ENCODE data around the gene ADGRF5.

Gene ADGRF5, protein sequence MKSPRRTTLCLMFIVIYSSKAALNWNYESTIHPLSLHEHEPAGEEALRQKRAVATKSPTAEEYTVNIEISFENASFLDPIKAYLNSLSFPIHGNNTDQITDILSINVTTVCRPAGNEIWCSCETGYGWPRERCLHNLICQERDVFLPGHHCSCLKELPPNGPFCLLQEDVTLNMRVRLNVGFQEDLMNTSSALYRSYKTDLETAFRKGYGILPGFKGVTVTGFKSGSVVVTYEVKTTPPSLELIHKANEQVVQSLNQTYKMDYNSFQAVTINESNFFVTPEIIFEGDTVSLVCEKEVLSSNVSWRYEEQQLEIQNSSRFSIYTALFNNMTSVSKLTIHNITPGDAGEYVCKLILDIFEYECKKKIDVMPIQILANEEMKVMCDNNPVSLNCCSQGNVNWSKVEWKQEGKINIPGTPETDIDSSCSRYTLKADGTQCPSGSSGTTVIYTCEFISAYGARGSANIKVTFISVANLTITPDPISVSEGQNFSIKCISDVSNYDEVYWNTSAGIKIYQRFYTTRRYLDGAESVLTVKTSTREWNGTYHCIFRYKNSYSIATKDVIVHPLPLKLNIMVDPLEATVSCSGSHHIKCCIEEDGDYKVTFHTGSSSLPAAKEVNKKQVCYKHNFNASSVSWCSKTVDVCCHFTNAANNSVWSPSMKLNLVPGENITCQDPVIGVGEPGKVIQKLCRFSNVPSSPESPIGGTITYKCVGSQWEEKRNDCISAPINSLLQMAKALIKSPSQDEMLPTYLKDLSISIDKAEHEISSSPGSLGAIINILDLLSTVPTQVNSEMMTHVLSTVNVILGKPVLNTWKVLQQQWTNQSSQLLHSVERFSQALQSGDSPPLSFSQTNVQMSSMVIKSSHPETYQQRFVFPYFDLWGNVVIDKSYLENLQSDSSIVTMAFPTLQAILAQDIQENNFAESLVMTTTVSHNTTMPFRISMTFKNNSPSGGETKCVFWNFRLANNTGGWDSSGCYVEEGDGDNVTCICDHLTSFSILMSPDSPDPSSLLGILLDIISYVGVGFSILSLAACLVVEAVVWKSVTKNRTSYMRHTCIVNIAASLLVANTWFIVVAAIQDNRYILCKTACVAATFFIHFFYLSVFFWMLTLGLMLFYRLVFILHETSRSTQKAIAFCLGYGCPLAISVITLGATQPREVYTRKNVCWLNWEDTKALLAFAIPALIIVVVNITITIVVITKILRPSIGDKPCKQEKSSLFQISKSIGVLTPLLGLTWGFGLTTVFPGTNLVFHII (N-terminal part only)

DNA sequence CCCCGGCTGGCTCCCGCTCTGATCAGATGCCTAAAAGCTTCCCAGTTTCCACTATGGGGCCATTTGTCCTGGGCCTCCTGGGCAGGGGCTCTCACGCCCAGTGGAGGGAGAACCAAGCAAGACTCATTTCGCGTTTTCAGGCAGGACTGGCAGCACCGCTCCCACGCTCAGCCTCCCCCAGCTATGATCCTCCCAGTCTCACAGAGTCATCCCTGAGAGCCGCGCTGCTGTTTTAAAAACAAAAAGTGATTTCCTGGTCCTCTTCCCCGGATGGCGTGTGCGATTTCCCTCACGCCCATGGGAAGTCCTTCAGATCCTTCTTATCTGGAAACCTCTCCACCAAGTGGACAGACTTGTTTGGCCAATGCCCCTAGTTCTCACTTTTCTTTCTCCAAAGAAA lies at the start of gene ADGRF5:
Gene ADGRF5, minus strand, starts transcription at position 208 of the 400 bp plus-strand sequence. CDS start 15,176 bp downstream, outside the sequence.
- no peak for DNase-seq

DNA sequence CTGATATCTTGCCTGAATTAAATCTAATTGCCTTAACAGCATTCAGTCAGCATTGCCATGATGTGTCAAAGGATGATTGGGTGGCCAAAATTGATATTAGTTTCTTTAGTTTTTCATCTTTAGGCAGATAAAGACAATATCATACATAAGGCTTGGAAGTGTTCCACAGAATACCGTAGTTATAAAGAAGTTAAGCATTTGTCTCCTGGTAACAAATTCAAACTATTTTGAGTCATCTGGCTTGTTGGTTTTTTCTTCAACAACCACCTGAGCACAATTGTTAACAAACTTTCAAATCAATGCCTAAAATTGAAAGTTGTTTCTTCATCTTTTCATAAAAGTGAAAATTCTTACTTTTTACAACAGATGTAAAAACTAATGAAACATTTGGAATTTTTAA lies 47.5 kb upstream of the ADGRF5 start:
- no peak for DNase-seq

DNA sequence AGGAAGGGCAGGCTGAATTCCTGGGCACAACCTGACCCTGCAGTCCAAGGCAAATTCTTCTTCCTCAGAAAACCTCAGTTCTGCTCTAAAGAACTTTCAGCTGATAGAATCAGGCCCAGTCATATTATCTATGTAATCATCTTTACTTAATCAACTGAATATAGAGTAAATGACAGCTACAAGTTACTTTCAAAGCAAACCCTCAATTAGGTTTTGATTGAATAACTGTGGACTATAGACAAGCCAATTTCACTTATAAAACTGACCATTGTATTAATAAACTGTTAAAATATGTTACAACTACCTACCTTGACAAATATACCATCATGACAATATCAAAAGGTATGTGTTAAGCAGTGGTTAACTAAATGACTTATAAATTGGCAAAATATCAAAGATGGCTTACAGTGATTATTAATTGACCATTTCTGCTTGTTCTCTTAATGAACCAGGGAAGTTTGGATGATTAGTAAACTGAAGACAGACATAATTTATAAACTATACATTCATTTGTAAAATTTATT lies 46.1 kb upstream of the ADGRF5 start:
- no peak for DNase-seq

DNA sequence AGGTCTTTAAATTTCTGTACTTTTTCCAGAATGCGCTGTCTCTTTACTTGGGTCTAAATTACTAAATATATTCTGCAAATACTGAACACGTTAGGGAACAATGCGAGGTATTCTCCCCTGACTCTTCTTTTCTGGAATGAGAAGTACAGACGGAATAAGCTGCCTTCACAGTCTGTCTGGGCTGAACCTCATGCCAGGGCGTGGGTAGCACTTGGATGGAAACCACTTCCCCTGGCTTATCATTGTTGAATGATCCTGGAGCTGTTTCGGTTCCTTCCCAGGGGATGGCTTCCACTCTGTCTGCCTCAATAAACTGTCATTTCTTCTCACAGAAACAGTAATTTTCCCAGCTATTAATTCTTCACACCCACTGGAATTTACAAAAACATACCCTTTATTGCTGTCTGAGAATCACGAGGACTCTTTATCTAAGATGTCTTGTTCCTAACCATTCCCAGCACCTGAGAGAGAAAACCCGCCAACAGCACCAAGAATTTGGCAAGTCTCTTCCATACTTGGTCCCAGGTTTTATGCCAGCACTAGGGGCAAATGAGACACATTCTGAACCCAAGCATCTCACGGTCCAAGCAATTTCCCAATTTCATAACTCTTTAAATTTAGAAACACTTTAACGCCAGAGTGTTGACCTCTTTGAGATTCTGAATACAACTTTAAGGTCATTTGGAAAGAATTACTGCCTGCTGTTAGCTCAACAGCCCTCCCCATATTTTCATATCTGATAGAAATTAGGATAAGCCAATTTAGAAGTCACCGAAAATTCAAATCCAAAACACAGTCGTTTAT lies 43.2 kb upstream of the ADGRF5 start:
- no peak for DNase-seq

DNA sequence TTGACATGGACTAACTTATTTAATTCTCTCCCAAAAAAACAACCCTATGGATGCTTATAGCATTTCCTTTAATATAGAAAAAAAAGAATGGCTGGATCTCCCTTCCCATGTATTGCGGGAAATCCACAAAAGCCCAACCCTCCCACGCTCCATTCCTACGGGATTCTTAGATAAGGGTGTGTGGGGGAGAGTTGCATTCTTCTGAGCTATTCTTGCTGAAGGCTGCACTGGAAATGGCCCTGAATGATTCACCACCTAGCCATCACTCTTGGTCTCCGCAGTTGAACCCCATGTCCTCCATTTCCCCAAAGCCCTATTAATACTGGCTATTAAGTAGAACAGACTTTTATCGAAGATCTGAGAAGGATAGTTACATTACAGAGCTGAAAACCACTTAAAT lies 41.9 kb upstream of the ADGRF5 start:
- no peak for DNase-seq

DNA sequence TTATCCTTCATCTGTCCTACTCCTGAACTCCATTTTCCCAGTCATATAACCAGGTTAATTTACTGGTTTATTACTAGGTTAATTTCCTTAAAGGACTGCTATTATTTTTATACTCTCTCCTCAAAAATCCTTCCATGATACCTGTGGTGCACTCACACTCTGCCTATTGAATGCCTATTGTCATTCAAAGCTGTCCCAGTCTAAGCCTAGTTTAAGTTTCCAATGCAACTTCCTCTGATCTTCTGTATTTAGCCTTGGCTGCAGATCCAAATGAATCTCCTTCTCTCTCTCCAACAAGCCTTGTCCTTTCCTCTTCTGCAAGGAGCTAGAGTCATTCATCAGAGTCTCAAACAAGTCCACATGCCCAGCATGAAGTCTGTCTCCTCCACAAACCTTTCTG lies 41.3 kb upstream of the ADGRF5 start:
- no peak for DNase-seq

DNA sequence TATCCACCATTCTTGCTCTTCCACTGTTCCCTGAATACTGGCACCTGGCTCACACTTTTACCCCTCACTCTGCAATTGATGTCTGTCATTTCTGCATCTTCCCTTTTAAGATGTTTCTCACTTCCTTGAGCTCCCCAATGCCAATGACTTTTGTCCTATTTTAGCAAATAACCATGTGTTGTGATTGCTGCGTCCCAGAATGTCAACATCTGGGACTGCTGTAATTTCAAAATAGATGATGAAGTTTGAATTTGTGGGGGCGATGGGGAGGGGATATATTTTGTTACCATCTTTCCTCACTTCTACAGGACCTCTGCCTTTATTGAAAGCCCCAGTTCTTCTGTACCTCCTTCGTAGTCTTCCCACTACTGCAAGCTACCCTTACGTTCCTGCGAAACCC lies 40.0 kb upstream of the ADGRF5 start:
- no peak for DNase-seq

DNA sequence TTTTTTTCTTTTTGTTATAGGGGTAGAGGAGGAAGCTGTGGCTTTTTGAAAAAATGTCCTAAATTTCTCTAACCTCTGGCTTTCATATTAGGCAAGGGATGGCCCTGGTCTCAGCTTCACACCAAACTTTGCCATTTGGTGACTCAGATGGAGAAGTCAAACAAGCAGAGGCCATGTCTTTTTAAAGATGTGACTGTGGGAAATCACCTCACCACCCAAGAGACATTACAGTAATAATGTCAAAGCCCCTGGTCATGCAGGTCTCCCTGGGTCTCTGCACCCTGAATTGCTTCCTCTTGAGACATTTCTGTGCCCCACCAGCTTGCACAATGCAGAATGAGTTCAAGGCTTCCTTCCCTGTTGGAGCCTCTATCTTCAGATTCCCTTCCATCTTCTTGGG lies 39.5 kb upstream of the ADGRF5 start:
- DNase-seq, result no peak

DNA sequence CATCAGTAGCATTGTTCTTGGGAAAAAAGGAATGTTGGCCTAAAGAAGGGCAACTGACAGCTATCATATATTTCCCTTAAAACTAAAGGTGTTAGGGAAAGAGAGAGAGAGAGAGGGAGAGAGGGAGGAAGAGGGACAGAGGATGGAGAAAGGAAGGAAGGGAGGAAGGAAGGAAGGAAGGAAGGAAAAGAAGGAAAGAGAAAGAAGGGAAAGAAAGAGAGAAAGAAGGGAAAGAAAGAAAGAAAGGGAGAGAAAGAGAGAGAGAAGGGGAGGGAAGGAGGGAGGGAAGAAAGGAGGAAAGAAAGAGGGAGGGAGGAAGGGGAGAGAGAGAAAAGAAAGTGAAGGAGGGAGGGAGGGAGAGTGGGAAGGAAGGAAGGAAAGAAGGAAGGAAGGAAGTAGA lies 37.7 kb upstream of the ADGRF5 start:
- no peak for DNase-seq

DNA sequence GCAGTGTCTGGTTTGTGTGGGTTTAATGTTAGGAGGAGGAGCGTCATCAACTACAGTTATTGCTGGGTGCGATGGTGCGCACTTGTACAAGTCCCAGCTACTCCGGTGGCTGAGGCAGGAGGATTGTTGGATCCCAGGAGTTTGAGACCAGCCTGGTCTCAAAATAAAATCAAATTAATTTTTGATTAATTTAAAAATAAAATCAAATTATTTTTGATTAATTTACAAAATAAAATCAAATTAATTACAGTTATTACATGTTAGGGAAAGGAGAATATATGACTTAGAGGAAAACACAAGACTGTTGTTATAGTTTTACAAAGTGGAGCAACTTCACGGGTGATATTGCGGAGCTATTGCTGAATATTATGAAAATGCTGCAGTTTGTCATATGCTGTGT lies 34.7 kb upstream of the ADGRF5 start:
- DNase-seq, result no peak

DNA sequence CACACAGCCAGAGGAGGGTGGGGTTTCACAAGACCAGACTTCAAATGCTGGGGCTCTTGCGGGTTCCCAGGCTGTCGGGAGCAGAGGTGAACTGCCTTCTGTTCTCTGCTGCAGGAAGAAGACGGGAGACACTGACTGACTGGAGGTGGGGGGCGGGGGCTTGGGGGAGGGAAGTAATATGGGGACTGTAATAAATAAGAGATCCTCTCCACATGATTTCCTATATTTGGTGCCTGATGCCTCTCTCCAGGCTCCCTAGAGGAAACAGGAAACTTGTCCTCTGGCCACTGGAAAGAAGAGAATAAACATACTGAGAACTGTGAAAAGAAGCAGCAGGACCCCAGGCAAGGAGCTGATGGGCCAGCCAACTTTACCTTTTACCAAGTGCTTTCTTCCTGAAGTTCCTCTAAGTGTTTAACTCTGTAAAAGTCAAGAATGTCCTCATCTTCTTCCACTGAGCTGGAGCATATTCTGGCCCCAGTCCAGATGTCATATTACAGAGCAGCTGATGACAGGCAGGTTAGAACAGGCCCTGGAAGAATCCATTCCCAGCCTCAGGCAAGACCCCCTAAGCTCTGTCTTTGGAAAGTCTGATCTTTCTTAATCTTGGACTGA lies 33.2 kb upstream of the ADGRF5 start:
- no peak for DNase-seq

DNA sequence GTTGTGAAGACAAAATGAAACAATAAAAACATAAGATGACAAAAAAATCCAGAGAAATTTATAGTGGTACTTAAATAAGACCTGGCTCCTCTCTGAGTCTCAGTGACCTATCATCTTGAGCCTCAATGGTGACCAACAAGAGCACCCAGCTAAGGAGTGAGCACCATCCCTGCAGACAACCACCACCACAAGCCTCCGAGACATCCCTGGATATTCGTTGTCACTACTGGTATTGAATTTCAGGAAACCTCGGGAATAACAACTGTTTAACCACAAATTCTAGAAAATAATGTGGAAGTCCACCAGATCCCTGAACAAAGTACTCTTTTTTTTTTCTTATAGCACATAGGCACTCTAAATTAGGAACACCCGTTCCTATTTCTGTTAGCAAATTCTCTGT lies 32.2 kb upstream of the ADGRF5 start:
- DNase-seq, result no peak

DNA sequence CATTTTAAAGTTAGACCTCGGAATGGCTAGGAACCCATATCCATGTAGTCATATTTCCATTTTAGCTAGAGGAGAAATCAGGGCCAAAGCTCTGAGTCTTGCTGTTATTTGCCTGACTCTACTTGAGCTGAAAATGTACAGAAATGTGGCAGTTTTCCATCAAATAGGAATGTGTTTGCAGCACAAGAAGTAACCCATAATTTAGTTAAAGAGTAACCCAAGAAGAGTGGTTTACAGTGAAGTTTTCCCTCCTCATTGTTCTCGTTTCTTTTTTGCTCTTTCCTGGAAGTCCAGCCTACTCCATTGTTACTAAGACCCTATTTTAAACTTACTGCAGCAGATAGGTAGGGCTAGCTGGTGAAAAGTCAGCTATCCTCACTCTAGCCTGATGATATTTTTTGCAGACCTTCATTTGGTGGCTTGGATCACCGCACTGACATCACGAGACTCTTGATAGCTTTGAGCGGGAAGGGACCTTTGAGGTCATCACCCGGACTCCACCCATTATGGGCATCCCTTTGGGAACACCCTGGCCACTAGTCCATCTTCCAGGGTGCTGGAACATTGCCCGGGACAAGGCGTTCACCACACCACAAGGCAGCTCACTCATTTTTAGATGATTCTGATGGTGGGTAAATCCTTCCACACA lies 28.0 kb upstream of the ADGRF5 start:
- DNase-seq, result no peak

DNA sequence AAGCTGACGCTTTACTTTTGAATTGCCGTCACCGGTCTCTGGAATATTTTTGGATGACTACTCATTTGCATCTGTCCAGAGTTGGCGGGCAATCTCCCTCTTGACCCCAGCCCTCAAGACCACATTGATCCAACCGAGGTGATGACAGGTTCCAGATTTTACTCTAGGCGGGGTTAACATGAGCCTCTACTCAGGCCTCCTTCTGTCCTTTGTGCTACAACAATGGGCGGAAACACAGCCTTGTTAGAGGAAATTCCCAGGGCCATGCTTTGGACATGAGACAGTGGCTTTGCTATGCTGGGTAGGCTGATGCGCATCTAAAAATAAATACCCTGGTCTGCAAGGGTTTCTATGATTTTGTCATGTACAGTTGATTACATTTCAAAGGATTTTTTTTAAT lies 27.0 kb upstream of the ADGRF5 start:
- DNase-seq, result no peak

DNA sequence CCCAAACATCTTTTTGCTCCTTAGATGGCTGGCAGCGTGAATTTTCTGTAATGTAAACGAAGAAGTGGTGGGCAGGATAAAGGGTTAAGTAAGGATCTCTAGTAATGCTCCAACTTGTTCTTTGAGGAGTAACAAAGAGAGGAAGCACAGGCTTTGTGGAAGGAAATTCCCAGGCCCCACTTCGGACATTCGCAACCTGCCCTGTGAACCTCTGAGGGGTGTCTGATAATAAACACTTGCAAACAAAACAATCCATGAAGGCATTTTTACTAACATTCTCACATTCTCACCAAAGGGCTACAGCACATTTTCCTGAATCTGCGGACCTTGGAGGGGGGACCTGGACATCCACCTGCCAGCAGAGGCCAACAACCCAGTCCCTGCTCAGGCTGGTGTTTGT lies 25.8 kb upstream of the ADGRF5 start:
- no peak for DNase-seq

DNA sequence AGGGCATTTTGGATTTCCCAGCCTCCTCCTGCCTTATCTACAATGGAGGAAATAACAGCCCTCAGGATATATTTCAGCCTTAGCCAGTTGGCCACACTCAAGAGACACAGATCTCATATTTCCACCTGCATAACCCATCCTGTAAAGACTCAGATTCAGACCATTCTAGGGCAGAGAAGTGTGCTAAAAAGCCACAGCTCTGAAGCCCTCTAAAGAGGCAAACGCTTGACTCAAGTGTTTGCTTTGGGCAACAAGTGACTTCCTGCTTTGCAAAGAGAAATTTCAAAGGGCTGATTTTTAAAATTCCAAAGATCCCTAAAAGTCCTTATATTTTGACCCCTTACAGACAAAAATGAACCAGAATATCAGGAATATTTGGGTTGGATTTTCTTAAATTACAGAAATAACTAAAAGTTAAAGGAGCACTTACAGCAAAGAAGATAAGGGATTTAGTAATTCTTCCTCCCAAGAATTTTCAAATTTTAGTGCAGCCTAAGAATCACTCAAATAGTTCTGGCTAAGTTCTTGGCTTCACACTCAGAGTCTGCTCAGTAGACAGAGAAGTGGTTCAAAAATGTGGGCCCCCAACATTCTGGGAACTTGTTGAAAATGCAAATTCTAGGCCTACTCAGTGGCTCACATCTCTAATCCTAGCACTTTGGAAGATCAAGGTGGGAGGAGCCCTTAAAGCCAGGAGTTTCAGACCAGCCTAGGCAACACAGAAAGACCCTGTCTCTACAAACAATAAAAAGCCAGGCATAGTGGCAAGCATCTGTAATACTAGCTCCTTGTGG lies 18.9 kb upstream of the ADGRF5 start:
- no peak for DNase-seq

DNA sequence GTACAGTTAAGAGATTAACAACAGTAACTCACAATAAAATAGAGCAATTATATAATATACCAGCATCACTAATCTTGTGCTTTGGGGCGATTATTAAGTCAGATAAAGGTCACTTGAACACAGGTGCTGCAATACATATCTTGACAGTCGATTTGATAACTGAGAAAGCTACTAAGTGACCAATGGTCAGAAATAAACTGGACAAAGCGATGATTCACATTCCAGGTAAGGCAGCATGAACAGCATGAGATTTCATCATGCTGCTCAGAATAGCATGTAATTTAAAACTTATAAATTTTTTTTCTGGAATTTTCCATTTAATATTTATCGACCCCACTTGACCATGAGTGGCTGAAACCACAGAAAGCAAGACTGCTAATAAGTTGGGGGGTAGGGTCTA lies 15.9 kb upstream of the ADGRF5 start:
- no peak for DNase-seq

DNA sequence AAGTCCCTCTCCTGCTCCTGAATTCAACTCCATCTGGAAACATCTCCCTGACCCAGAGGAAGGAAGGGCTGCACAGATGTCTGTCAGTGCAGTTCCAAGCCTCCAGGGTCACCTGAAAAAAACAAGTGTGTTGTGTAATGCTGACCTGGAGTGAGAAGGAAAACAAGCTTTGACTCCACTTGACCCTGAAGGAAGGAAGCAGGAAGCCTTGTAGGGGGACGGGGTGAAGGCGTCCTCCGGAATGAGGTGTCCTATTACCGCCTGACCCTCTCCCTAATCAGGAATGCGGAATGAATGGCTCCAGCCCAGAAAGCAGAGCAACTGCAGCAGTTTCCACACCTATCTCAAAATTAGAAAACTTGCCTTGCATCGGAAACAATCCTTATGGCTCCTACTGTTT lies 13.9 kb upstream of the ADGRF5 start:
- no peak for DNase-seq

DNA sequence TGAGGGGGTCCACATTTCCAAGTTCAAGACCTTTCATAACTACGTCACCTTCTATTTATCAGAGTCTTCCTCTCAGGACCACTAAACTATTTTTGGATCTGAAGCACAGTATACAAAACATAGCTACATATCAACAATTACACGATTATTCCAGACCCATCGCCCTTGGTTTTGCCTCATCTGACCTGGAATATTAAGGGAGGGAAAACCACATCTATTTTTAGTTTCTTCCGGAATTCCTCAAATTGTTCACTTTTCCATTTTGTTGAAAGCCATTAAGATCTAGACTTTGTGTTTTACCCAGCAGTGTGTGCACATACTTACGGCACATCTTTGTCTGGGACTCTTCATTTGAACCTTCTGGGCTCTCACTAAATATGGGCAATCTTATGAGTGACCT lies 12.0 kb upstream of the ADGRF5 start:
- no peak for DNase-seq
